GM21825 (cell line): ENCODE measurements around the gene ZNRF1.

Experiments used
- ATAC-seq: cut with Tn5 transposase; IDR thresholded peaks from one replicate; pipeline ENCODE4 v1.9.1; 2021; ENCODE audit warnings: mild to moderate bottlenecking, moderate library complexity; ENCODE audit not compliant: unreplicated experiment

Gene ZNRF1

DNA sequence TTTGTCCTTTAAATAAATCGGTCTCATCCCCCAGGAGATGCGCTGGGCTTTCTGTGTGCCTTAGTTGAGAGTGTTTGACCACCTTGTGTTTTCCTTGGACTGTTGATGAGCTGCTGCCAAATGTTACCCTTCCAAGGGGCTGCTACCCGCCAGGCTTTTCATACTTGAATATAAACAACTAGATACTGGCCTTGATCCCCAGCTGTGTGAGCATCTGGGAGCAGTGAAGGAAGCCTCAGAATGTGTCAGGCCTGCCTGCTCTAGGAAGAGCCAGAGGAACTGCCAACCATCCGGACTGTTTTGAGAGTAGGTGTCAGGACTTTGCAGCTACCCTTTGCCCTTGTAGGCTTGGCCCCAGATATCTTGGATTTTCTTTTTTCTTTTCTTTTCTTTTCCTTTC, 60.0 kb downstream of the ZNRF1 start:
- no peak for ATAC-seq

DNA sequence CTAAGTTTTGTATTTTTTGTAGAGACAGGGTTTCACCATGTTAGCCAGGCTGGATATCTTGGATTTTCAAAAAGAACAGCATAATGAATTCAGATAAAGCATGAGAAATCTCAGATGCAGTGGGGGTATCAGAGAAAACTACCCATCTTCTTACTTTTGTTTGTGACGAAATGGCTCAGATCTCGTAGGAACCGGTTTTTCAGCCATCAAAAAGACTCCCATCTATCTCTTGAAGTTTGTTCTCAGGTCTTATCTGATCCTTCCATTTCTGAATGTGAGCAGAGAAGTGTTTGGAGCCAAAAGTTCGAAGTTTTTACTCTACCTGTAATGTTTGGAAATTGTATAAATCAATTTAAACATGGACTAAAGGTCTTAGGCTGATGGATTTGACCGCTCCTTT, 60.6 kb downstream of the ZNRF1 start:
- no peak for ATAC-seq

DNA sequence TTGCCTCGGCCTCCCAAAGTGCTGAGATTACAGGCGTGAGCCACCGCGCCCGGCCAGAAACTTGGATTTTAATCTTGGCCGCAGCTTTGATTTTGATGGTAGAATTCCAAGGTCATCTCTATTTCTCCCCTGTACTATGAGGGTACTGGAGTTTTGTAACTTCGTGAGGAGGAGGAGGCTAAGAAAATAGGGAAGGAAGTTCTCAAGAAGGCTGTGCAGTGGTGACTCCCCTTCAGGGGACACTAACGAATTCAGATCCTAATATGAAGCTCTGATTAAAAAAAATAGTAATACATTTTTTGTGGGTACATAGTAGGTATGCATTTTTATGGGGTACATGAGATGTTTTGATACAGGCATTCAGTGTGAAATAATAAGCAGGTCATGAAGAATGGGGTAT, 61.9 kb downstream of the ZNRF1 start:
- no peak for ATAC-seq

DNA sequence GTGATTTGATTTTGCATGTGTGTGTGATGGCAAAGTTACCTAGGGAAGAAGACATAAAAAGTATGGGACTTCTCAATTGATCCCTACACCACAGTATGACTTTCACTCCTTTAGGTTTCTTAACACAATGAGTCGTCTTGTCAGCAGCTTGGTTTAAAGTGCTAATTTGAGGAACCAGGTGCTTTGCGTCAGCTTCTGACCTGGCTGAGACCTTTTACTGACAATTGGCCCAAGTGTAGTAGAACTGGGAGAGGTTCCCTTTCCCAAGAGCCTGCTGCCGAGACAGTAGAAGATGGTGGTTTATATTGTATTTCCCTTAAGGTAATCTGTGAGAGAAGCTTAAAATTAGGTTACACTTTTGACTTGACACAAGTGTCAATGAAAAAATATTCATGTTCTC, 62.8 kb downstream of the ZNRF1 start:
- ATAC-seq, result no peak

DNA sequence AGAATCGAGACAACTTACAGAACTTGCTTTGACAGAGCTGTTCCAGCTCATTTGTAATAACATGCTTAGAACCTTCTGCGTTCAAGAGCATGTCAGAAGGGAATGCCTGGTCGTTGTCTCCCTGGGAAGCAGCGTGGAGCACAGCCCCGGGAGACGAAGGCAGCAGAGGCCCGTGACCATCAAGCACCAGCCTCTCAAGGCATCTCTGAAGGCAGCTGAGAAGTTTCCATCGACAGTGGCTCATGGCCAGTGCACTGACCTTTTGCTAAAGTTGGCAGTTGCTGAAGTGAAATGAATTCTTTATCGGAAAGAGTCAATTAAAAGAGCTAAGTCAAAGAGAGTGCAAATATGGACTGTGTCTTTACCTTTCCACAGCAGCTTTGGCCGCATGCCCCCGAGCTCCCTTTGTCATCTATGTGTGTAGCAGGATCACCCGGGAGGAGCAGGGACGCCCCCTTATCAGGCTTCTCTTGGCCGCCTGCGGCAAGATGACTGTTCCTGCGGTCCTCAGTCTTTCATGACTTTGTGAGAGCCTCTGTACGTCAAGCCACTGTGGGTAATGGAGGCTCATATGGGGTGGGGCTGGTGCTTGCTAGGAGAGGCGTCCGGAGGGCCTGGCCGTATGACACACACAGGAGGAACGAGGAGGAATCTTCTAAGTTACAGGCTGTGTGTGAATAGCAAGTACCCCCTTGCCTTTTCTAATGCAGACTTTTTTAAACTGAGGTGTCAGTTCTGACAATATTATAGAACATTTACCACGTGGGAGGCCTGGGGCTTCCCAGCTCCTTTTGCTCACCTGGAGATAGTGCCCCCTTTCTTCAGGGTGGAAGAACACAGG, 63.5 kb downstream of the ZNRF1 start:
- ATAC-seq, result no peak

DNA sequence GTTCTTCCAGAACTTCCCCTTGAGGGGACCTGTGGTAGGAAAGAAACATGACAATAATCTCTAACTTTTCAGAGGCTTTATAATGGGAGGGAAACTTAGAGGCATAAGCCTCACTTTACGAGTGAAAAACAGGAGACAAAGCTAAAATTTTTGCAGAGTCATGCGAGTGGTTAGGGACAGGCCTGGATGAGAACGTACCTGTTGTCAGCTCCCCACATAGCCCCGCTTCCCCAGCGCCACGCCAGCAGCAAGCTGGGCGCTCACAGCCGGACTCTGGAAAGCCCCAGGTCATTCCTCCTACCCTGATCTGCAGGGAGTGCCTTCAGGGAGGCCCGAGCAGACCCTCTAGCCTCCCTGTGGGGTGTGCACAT, 64.1 kb downstream of the ZNRF1 start:
- no peak for ATAC-seq

DNA sequence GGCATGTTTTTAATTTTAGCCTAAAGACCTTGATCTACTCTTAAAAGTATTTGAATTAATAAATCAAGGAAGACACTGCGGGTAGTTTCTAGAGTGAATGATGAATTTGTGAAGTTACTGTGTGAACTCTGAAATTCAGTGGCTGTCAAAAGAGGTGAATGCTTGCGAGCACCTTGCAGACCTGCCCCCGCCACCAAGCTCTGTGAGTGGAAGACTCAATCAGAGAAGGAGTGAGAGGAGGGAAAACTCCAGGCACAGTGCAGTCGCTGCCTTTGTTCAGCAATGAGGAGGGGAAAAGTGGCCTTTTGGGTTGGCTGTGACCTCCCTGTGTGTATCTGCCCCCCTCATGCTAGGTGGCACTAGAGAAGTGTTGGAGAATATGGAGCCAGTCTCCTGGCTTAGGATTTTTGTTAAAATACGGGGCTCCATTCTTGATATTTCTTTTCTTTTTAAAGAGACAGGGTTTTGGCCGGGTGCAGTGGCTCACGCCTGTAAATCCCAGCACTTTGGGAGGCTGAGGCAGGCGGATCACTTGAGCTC, 64.8 kb downstream of the ZNRF1 start:
- no peak for ATAC-seq

DNA sequence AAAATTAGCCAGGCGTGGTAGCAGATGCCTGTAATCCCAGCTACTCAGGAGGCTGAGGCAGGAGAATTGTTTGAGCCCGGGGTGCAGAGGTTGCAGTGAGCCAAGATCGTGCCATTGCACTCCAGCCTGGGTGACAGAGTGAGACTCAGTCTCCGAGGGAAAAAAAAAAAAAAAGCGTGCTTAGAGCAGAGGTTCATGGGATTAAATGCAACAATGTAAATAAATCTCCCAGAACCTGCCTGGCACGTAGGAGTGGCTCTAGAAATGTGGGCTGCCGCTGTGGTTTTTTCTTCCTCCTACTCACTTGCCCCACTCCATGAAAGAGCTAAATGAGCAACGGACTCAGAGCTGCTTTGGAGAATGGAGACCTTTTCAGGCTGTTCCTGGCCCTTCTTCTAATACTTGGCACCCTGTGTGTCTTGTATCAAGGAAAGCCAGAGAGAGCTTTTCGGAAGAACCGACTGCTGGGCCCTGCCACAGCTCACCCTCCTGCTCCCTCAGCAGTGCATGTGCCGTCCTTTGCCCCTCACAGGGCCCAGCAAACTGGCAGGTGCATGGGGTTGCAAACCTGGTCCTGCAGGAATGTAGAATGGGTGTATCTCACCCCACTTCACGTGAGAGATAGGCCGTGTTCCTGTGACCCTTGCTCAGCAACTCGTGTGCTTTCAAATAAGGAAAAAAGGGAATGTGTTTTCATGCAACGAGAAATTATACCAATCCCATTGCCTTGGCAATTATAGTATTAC, 65.8 kb downstream of the ZNRF1 start:
- ATAC-seq, result no peak

DNA sequence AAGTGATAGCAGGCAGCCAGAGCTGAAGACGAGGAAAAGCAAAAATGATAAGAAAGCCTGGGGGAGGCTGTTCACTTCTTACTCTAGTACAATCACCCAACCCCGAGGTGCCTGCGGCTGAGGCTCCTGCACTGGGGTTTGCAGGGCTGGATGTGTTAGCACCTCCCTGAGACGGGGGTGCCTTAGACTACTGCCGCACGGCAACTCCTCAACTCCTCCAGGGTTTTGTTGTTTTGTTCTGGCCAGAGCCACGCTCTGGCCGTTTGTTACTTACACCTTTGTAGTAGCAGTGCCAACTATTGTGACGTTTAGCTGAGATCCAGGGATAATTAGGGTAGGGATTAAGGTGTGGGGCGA, 66.3 kb downstream of the ZNRF1 start:
- no peak for ATAC-seq

DNA sequence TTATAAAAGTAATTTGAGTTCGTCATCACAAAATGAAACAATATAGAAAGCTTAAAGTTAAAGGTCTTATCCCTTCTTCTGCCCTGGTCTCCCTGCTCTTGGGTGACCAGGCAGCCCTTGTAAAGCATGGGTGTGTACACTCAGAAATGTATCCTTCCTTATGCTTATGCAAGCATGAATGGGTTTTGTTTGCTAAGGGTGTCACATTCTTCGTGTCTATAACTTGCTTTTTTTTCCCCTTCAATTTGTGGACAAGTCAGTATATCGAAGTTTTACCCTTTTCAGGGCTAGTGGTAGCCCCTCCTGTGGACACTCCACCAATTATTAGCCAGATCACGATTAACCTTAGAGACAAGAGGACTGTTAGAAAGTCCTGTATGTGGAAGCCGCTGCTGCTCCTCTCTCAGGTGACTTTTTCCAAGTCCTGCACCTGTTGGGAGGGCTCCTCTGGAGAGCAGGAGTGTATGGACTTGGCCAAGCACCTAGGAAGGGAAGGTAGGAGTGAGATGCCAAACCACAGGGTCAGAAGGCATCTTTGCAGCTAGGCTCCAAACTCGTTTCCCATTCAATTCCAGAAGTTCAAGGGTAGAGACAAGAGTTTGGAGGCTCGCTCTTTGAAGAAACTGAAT, 66.8 kb downstream of the ZNRF1 start:
- no peak for ATAC-seq

DNA sequence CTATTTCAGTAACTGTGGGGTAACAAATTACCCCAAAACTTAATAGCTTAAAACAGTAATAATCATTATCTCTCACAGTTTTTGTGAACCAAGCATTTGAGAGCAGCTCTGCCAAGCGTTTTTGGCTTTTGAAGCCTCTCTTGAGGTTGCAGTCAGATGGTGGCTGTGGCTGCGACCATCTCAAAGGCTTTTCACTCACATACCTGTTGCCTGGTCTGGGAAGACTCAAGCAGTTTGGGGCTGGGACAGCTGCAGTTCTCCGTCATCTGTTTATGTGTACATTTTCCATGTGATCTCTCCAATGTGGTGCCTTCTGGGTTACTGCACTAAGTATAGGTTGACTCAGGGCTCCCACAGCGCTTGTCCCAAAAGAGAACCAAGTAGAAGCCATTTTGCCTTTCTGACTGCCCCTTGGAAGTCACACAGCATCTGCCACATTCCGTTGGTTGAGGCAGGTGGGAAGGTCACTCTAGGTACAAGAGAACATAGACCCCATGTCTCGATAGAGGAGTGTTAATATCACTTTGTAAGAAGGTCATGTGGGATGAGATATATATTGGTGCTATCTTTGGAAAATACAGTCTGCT, 68.1 kb downstream of the ZNRF1 start:
- ATAC-seq, result no peak

DNA sequence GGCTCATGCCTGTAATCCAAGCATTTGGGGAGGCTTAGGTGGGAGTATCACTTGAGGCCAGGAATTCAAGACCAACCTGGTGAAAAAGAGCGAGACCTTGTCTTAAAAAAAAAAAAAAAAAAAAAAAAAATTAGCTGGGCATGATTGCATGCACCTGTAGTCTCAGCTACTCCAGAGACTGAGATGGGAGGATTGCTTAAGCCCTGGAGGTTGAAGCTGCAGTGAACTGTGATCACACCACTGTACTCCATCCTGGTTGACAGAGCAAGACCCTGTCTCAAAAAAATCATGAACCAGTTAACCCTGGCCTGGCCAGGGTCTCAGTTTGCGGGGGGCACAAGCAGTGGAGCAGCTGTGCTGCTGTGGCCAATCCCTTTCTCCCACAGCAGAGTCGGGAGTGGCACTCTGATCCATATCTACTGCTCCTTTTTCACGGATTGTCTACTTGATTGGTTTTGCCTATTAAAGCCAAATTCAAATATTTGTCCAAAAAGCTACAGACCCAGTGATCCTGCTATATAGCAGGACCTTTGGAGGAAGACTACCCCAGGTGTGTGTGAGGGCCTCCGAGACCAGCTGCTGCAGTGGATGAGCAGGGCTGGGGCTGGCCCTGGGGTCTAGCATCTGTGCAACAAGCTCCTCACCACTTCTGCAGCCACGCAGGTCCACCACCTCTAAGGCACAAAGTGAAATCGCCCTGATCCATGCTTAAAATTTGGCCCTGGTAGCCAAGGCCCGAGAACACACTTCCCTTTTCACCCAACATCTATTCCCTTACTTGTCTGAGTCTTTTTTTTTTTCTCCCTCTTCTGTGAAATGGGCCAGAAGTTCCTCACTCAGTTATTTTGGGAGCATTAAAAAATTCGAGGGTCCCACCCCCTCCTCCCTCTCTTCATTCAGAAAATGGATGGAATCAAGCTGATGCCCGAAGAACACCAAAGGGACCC, 69.5 kb downstream of the ZNRF1 start:
- ATAC-seq, result no peak

DNA sequence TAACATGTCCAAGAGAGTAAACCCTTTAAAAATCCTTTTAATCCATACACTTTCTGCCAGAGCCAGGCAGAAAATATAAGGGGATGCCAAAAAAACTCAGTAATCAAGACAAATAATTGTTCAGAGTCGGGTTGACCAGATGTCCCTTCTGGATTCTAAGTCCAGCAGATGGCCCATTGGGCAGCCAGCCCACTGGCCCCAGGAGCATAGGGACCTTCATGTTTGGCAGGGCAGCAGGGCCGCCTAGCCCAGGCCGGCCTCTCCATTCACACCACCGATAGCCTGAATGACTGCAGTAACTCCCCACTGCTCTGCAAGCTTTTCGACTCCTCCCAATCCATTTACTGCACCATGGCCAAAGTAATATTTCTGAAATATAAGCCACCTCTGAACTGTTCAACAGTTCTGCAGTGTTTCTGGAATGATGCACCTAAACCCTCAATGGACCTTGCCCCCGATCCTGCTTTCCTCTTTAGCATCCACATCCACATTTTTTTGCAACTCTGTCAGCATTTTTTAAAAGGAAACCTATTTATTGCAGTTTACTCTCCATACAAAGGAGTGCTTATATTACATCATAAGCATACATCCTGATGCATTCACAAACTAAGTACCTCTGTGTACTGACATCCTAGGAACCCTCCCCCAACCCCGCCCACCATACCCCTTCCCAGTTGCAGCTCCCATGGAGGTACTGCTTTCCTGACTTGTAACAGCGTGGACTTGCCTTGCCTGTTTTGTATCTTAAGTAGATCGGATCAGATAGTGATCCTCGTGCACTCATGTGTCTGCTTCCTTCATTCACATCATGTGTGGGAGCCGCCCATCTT, 71.4 kb downstream of the ZNRF1 start:
- ATAC-seq, result no peak

DNA sequence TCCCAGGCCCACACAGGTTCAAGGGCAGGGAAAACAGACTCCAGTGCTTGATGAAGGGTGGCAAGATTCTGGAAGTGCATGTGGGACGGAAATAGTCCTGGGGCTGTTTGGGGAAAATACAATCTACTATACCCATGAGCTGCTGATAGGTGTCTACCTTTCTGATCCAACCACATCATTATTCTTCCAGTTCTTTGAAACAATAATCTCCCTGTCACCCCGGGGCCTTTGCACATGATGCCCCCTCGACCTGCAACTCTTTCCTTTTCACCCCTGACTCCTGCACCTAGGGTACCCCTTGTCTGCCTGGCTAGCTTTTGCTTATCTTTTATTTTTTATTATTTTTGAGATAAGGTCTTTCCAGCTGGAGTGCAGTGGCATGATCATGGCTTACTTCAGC, 72.8 kb downstream of the ZNRF1 start:
- no peak for ATAC-seq

DNA sequence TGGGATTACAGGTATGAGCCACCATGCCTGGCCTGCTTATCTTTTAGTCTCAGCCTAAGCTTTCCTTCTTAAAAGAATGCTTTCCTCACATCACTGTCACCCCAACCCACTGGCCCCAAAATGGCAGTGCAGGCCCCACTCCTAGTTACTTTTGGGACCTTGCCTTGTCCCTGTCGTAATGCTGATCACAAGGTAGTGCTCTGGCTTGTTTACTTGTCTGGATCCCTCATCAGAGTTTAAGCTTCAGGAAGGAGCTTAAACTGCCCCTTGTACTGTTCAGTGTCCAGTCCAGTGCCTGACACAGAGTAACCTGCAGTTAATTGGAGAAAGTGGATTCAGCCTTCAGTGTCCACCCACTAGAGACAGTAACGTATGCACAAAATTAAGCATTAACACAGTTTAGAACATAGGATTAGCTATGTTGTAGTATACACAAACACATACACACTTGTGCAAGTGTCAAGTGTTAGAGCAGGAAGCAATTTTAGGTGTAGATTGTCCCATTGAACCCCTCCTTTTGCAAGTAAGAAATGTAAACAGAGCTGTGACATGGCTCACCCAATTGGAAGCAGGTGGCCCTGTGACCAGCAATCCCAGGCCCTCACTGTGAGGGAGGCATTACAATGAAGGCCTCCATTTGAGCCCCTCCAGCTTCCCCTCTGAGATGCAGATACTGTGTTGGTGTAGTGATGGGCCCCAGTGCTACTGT, 73.6 kb downstream of the ZNRF1 start:
- ATAC-seq, result no peak

DNA sequence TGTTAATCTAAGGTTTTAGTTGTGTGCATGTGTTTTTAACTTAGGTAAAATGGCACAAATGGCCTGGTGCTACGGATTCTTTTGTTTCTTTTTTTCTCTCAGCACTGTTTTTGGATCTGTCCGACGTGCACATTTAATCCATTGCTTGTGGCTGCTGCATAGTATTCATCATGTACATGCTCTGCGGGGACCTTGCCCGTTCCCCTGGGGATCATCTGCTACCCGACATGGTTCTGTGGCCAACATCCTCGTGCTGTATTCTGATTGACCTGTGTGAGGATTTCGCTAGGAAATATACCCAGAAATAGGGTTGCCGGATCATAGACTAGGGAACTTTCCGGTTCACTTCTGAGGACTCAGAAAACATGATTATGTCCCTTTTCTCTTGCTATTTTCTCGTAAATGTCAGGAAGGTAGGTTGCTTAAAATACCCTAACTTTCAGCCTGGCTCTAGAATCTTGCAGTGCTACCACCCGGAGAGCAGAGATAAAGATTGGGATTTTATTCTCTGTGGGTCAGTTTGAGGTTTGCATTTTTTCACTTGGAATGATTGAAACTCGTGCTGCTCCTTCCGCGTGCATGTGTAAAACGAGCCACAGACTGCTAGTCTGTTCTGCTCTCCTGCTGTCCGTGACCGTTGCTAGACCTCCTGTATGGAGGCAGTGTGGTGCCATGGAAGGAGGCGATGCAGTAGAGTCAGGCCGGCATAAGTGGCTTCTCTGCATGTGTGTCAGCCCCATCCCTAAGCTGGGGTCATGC, 74.9 kb downstream of the ZNRF1 start:
- ATAC-seq, result no peak

DNA sequence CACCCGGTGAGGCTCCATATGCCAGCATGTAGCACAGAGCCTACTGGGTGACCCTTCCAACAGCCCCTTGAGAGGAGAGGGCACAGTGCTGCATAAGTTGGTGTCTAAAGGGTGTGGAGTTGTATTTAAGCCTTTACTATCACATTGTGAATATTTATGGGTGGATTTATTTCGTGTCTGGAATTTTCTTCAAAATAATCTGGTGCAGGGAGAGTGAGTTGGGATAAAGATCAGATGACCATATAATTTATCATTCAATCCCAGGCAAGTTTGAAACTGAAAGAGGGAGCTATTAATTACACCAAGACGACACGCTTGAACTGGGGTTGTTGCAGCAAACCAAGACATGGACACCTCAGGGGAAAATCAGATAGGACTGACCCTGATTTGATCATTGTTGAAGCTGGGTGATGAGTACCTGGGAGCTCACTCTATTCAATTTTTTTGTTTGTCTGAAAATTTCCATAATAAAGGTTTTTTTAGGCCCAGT, 75.5 kb downstream of the ZNRF1 start:
- no peak for ATAC-seq
